Esophagus muscularis mucosa (tissue), 3 donors: Measurements from ENCODE around the gene ADGRL4.

ENCODE experiments used
- CTCF ChIP-seq, 3 experiments: fragments of 200-600 bp in 2 of 3; fragments of 450-650 bp in 1 of 3; sonication (generic) in 2 of 3; IDR thresholded peaks; one replicate each; pipeline ENCODE4 v1.5.1; 2017 to 2019; ENCODE audit warnings: antibody characterized with exemption in 3 of 3, mild to moderate bottlenecking in 2 of 3, moderate library complexity in 1 of 3
- POLR2A ChIP-seq: fragments of 450-650 bp; IDR thresholded peaks from one replicate; pipeline ENCODE4 v1.6.1; 2017; ENCODE audit warnings: antibody characterized with exemption, moderate library complexity, mild to moderate bottlenecking, low read depth
- POLR2AphosphoS5 ChIP-seq, 2 donors: sonication (generic); formaldehyde crosslinking; IDR thresholded peaks; one replicate each; pipeline ENCODE4 v1.6.1; 2017; ENCODE audit warnings: antibody characterized with exemption in 2 of 2

GRCh38 chr1:78894811-78895210, 111.7 kb downstream of the ADGRL4 start:
- TF ChIP-seq CTCF (IDR thresholded peaks at IDR 0.05), result no peak
- no peak for TF ChIP-seq POLR2A
- no peak for TF ChIP-seq POLR2AphosphoS5 (IDR thresholded peaks at IDR 0.05)
